NCI-H774 (cell line): ENCODE measurements around the gene SENP7.
"Not testable (repeated sequence)": the region's sequence is repeated elsewhere in the genome, so short reads cannot be mapped to it uniquely, and the experiment has no call there.

Experiments
- DNase-seq: peaks from one replicate; lab custom pipeline; 2025; lab: John Stamatoyannopoulos, UW

Gene SENP7

DNA sequence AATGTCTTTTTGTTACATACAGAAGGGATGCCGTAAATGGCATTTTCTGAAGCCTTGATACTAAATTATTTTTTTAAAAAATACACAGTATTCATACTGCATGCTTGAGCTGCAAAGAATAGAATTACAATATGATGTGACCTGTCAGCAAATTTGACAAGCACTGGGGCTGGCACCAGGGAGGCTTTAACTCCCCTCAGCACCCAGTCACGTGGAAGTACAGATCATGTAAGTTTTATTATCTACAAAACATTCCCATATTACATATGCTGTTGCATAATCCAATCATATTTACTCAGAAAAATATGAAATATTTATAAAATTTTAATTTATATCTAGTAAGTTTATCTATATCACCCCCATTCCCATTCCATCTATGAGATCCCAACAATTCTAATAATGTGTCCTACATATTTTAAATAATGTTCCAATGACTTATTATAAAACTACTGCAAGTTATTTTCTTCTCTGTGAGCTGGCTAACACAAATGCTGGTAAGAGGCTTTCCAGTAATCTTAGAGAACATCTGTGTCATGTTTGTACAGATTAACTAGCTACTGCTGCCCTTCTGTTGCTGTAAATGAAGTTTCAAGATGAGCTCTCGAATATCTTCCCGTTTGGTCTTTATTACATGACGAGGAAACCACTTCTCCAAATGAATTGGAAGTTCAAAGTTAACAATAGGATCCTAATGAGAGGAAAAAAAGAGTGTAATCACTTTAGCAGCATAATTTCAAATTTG lies 187.4 kb downstream of the SENP7 start:
- DNase-seq, result no peak

DNA sequence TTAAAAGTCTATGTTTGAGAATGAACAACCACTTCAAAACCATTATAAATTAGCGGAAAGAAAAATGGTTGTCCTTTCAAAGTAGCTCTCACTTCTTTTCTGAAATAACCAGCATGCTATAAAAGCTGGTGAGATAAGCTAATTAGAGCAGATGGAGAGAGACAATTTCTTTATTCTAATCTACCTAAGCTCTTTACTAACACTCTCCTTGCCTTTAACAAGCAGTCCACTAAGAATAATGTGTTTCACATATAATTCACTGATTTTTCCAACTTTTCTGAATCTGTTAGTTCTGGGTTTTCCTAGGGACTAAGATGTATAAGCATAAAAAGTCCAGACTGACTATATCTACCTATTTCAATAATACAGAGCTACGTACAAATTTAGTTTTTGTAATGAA lies 192.5 kb downstream of the SENP7 start, which contains the start of gene IMPG2:
TSS of gene IMPG2 (minus strand) at position 101 of the 400 bp plus-strand sequence. CDS start 203 bp downstream, outside the sequence.
- DNase-seq, result no peak

DNA sequence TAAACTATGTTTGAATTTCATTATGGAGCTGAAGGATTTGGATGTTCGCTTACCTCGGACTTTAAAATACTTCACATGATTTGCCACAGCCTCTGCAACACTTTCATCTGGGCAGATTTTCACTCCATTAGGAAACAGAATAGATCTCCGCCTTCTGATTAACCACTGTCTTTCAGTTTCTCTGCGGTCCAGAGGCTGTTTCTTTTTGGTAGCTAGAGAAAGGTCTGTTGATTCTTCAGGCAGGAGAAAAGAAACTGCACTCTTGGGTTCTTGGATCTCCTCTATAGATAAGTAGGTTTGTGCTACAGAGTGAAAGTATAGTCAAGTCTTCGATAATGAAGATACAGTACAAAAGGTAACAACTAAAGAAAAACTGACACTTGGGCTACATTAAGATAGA lies 193.5 kb downstream of the SENP7 start:
- no peak for DNase-seq

DNA sequence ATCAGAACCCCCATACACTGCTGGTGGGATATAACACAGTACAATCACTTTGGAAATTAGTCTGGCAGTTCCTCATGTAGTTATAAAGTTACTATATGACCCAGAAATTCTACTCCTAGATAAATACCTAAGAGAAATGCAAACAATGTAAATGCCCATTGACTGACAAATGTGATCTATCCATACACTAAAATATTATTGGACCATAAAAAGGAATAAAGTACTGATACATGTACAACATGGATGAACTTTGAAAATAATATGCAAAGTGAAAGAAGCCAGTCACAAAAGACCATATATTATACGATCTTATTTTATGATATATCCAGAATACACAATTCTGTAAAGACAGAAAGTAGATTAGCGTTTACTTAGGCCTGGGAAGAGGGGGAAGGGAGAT lies 200.5 kb downstream of the SENP7 start:
- DNase-seq, result no peak

DNA sequence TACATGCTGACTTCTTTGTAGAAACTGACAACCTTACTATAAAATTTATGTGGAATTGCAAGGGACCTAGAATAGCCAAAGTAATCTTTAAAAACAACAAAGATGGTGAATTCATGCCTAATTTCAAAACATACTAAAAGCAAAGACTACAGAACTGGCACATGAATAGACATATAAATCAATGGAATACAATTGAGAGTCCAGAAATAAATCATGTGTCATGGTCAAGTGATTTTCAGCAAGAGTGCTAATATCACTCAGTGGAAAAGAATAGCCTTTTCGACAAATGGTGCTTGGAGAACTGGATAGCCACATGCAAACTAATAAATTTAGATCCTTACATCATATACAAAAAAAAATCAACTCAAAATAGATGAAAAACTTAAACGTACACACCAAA lies 201.3 kb downstream of the SENP7 start:
- DNase-seq, result no peak

DNA sequence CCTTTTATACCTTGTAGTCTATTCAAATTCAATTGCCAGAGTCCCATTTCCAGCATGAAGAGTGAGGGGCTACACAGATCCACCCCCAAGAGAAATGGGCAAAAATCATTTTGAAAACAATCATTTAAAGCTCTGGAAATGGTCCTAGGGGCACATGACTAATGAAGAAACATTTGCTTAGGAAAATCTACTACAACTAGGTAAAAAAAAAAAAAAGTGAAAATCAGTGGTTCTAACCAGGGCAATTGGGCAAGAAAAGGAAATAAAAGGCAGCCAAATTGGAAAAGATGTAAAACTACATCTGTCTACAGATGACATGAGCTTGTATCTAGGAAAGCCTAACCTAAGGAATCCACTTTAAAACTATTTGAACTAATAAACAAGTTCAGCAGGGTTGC lies 202.0 kb downstream of the SENP7 start:
- no peak for DNase-seq

DNA sequence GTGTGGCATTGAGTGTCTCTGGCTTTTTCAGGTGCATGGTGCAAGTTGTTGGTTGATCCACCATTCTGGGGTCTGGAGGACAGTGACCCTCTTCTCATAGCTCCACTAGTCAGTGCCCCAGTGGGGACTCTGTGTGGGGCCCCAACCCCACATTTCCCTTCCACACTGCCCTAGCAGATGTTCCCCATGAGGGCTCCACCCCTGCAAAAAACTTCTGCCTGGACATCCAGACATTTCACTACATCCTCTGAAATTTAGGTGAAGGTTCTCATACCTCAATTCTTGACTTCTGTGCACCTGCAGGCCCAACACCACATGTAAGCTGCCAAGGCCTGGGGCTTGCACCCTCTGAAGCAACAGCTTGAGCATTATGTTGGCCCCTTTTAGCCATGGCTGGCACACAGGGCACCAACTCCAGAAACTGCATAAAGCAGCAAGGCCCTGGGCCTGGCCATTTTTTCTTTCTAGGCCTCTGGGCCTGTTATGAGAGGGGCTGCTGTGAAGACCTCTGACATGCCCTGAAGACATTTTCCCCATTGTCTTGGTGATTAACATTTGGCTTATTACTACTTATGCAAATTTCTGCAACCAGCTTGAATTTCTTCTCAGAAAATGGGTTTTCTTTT lies 204.8 kb downstream of the SENP7 start:
- DNase-seq, result not testable (repeated sequence)

DNA sequence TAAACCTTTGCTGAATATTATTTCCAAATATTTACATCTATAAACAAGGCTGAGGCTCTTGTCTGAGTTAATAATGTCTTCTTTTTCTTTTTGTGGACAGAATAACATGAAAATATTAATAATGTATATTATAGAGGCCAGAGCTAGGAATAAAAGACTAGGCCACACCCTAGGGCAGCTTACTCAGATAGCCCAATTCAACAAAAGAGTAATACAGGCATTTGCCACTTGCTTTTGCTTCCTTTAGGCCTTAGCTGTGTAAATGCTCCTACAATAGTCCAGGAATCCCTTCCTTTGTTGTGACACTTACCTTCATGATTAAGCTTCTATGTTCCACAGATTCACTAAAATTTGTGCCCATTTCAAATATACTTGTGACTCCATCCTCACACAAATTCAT lies 209.2 kb downstream of the SENP7 start:
- DNase-seq, result no peak

DNA sequence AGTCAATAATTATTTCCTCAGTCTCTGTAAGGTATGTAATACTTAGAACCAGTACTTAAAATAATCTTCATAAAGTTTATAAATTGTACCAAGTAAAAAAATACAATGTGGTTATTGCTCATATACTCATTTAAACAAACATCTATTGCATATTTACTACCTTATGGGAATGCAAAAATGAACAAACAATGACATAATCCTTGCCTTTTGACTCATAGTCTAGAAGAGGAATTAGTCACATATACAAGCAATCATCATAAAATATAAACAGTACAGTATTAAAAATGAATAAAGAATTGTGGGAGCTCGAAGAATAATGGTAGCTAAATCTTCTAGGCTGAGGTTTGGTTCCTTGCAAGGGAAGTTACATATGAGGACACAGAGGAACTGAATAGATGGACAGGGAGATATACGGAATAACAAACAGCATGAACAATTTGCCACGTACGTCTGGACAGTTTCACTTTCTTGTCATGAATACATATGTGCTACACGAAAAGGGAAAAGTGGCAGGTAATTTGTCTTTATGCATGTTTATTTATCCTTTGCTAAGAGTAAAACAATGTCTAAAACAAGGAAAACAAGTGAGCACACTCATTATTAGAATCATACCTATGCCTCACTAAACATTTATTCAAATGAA lies 209.8 kb downstream of the SENP7 start:
- DNase-seq, result no peak

DNA sequence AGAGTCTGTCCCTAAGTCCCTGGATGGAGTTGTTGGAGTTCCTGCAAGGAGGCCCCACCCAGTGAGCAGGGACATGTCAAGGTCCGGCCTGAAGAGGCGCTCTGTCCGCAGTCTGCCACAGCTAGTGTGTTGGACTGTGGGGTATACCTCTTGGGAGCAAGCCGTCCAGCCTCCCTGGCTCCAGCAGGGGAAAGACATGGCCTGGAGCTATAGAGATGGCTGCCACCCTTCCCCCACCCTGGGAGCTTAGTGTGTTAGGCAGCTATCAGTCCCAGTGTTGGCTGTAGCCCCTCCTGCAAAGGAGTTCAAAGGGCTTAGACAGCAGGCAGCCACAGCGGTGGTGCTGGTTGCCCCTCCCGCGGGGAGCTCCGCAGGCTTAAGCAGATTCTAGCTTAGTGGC lies 212.9 kb downstream of the SENP7 start:
- no peak for DNase-seq

DNA sequence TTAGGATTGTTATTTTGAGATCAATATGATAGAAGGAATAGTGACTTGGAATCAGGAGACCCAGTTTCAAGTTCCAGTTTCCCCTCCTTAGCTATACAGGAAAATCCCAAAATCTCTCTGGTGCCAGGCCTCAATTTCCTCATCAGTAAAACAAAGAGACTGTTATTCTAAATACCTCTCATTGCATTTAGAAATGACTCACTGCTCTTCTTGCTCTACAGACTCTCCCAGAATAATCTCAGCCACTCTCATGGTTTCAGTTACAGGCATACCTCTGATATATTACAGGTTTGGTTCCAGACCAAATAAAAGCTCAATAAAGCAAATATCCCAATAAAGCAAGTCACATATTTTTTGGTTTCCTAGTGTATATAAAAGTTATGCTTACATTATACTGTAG lies 221.0 kb downstream of the SENP7 start:
- DNase-seq, result no peak

DNA sequence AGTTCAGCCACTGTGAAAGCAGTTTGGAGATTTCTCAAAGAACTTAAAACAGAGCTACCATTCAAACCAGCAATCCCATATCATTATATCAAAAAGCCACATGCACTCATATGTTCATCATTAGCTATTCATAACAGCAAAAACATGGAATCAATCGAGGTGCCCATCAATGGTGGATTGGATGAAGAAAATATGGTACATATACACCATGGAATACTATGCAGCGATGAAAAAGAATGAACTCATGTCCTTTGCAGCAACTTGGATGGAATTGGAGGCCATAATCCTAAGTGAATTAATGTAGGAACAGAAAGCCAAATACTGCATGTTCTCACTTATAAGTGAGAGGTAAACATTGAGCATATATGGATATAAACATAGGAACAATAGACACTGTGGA lies 224.7 kb downstream of the SENP7 start:
- no peak for DNase-seq

DNA sequence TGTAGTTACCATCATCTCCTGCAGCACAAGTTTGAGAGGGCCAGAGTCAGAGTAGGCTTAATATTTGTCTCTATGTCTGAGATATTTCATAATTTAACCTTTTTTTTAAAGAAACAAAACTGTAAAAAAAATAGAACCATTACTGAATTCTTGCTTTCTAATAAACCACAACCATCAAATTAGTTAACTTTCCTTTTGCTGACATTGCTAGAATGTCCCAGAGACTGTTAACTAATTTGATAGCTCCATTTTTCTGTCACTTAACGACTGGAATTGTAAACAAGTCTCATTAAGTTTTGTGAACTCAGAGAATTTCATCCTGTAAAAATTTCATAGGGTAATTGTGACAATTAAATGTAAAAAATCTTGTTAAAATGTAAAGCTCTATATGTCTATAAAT lies 228.3 kb downstream of the SENP7 start:
- DNase-seq, result no peak

DNA sequence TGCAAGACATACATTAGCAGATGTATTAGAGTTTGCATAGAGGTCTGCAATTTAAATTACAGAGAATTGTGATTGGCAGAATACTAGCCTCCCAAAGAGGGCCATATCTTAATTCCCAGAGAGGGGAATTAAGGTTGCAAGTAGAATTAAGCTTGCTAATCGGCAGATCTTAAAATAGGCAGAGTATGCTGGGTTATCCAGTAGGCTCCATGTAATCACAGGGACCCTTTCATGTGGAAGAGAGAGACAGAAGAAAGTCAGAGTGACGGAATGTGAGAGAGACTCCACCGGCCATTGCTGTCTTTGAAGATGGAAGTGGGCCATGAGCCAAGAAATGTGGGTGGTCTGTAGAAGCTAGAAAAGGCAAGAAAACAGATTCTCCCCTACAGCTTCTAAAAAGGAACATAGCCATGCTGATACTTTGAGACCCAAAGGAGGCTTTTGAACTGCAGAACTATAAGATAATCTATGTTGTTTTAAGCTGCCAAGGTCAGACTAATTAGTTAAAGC lies 231.4 kb downstream of the SENP7 start:
- DNase-seq, result no peak

DNA sequence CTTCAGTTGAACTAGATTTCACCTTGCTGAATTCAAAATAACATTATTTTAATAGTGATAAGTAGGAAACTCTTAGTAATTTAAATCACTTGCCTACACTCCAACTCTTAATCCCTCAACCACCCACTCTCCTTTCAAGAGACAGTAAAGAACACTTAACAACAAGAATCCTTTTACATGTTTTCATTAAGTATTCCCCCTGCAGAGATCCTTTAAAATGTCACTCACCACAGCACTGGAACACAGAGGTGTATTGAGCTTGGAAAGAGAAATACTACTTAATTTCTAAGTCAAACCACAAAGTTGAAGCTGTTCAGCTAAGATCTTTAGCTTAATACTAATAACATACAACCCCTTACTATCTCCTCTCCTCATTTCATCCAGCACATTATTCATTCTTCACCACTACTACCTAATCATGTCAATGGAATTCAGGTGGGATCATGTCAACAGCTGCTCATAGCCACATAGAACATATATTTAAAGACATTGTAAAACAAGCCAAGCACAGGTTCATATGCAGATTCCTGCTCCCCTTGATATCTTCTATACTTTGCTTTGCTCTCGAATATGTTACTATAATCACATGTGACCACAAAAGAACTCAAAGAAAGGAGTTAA lies 233.1 kb downstream of the SENP7 start:
- no peak for DNase-seq

DNA sequence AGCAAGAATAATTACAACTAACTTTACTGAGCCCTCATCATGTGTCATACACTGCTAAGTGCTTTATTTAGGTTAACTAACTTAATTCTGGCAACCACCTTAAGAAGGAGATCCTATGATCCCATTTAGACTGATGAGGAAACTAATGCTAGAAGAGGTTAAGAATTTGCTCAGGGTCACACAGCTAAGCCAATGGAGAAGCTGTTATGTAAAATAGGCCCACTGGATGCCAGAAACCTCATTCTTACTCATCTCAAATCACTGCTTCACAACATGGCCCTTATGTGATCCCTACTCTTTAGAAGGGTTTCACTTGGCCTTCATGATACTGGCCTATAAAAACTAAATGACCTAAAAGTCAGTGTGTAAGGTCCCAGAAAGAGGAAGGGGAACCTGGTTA lies 233.8 kb downstream of the SENP7 start:
- no peak for DNase-seq

DNA sequence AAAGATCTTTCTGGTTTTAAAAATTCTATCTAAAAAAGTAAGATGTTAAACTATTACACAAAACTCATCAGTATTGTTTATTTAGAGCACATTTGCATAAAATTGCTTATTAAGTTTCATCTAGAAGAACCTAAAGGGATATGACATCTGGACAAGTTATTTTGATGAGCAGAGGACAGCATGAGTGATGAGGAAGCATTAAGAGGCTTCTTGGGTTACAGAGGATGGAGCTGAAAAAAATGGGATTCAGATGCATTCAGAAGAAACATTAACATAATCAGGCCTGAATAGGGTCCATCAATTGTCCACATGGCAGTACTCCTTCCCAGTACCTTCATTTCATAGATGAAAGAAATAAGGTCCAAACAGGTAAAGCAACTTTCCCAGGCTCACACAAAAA lies 234.3 kb downstream of the SENP7 start:
- no peak for DNase-seq
